ENCODE measurements around the gene ZYG11A.

DNA sequence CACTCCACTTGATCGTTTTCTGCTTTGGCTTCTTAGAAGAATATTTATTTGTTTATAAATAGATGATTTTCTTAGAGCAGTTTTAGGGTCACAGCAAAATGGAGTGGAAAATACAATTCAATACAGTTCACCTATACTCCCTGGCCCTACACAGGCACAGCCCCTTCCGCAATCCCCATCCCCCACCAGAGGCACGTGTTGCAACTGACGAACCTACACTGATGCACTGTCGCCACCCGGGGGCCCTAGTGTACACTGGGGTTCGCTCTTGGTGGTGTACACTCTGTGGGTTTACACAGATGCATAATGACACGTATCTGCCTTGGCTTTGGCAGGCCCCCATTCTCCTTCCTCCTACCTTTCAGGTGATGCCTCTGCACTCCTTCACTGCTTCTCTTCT lies 71.0 kb downstream of the ZYG11A start:
- TF ChIP-seq, protein P1, sequence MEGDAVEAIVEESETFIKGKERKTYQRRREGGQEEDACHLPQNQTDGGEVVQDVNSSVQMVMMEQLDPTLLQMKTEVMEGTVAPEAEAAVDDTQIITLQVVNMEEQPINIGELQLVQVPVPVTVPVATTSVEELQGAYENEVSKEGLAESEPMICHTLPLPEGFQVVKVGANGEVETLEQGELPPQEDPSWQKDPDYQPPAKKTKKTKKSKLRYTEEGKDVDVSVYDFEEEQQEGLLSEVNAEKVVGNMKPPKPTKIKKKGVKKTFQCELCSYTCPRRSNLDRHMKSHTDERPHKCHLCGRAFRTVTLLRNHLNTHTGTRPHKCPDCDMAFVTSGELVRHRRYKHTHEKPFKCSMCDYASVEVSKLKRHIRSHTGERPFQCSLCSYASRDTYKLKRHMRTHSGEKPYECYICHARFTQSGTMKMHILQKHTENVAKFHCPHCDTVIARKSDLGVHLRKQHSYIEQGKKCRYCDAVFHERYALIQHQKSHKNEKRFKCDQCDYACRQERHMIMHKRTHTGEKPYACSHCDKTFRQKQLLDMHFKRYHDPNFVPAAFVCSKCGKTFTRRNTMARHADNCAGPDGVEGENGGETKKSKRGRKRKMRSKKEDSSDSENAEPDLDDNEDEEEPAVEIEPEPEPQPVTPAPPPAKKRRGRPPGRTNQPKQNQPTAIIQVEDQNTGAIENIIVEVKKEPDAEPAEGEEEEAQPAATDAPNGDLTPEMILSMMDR (IDR thresholded peaks at IDR 0.05), result no peak
- no peak for TF ChIP-seq POLR2A (IDR thresholded peaks at IDR 0.05)
